Measurements from ENCODE around the gene GRK4. TPM values are rescaled to one million over a fixed set of nuclear protein-coding genes. Genes with fewer than 3 reads are reported as not detected.
"Not testable (repeated sequence)": the region's sequence is repeated elsewhere in the genome, so short reads cannot be mapped to it uniquely, and the experiment has no call there.

Gene GRK4
- total and polyA plus RNA-seq, 12 donors = 4.7 to 29.2 (median 8.0) TPM

GRCh38 chr4:2937146-2937857 lies 26.1 kb upstream of the GRK4 start:
- H3K27ac ChIP-seq = peak overlapping the region in 4 of 5 donors; percentile 26 to 71 (median 52)

GRCh38 chr4:2937986-2938385 lies 25.4 kb upstream of the GRK4 start:
- H3K27me3 ChIP-seq = no peaks in the 10 kb centered on the region
- H3K9me3 ChIP-seq (replicated peaks in 1 of 3) = no peaks in the 10 kb centered on the region
- no peak overlapping the region for H3K4me3 ChIP-seq
- H3K4me1 ChIP-seq (replicated peaks in 1 of 2) = peaks cover 16 to 38% of the 10 kb centered on the region in 2 donors
- TF ChIP-seq CTCF (IDR thresholded peaks at IDR 0.05) = no peak
- no peak for TF ChIP-seq POLR2A (IDR thresholded peaks at IDR 0.05)
- DNase-seq = peak in 3 of 7 donors; percentile 13 to 52 (median 19)
- WGBS, 4 donors = 67 to 75% (median 71%) methylated on average over 12 of the region's 12 CpGs
- H3K36me3 ChIP-seq (replicated peaks in 1 of 2) = peaks cover 0 to 52% of the 10 kb centered on the region in 2 donors
- intact Hi-C loops (cut with DNase I) = loop anchor here (10.0 kb wide), 2 partner anchors 93 to 173 kb away; partner anchors contain the start of gene ADD1 (in 2 of the 2)
- H3K27ac ChIP-seq = no peak overlapping the region

More at GRCh38 chr4:2937146-2937857, 26.1 kb upstream of the GRK4 start:
- peak in 6 of 7 donors; percentile 33 to 73 (median 67) for DNase-seq
- H3K4me1 ChIP-seq (replicated peaks in 1 of 2) = peaks cover 16 to 38% of the 10 kb centered on the region in 2 donors
- H3K36me3 ChIP-seq (replicated peaks in 1 of 2) = peaks cover 0 to 45% of the 10 kb centered on the region in 2 donors
- 46 to 69% (median 50%) methylated on average over 16 to 23 of the region's 23 CpGs for WGBS, 4 donors
- no peaks in the 10 kb centered on the region for H3K9me3 ChIP-seq (replicated peaks in 1 of 3)
- no peak for TF ChIP-seq CTCF (IDR thresholded peaks at IDR 0.05)
- TF ChIP-seq POLR2A (IDR thresholded peaks at IDR 0.05) = no peak
- H3K27me3 ChIP-seq = no peaks in the 10 kb centered on the region
- intact Hi-C loops (cut with DNase I) = loop anchor here (10.0 kb wide), 2 partner anchors 93 to 173 kb away; partner anchors contain the start of gene ADD1 (in 2 of the 2)
- H3K4me3 ChIP-seq = no peak overlapping the region

- Histone ChIP-seq H3K36me3 (replicated peaks in 1 of 2) (peaks cover 0 to 56% of the 10 kb centered on the region in 2 donors), H3K4me1 (replicated peaks in 1 of 2) (peaks cover 16 to 36% of the 10 kb centered on the region in 2 donors)
- intact Hi-C loops (cut with DNase I) = loop anchor here (10.0 kb wide), 2 partner anchors 94 to 174 kb away; partner anchors contain the start of gene ADD1 (in 2 of the 2)
- WGBS, 4 donors = 86 to 94% (median 90%) methylated on average over 5 to 10 of the region's 10 CpGs
- not testable (repeated sequence) for H3K27me3 ChIP-seq; H3K27ac ChIP-seq; H3K4me3 ChIP-seq; H3K9me3 ChIP-seq (replicated peaks in 1 of 3)
- DNase-seq = peak in 4 of 7 donors; percentile 11 to 50 (median 14)
These were observed 25.0 kb upstream of the GRK4 start for GRCh38 chr4:2938411-2938810.

GRCh38 chr4:2938906-2939305 lies 24.5 kb upstream of the GRK4 start:
- intact Hi-C loops (cut with DNase I) = loop anchor here (10.0 kb wide), 2 partner anchors 94 to 174 kb away; partner anchors contain the start of gene ADD1 (in 2 of the 2)

More at GRCh38 chr4:2938906-2939305, 24.5 kb upstream of the GRK4 start:
- peaks cover 13 to 31% of the 10 kb centered on the region in 2 donors for H3K4me1 ChIP-seq (replicated peaks in 1 of 2)
- peak in 4 of 7 donors; percentile 4 to 50 (median 16) for DNase-seq
- peaks cover 0 to 61% of the 10 kb centered on the region in 2 donors for H3K36me3 ChIP-seq (replicated peaks in 1 of 2)
- H3K27me3 ChIP-seq = no peaks in the 10 kb centered on the region
- no peak overlapping the region for H3K27ac ChIP-seq
- TF ChIP-seq POLR2A (IDR thresholded peaks at IDR 0.05) (no peak), CTCF (IDR thresholded peaks at IDR 0.05) (no peak)
- H3K9me3 ChIP-seq (replicated peaks in 1 of 3) = no peaks in the 10 kb centered on the region
- H3K4me3 ChIP-seq = no peak overlapping the region
- WGBS, 4 donors = 90 to 92% (median 92%) methylated on average over 13 to 14 of the region's 14 CpGs
